GM19035 (cell line): Measurements from ENCODE around the gene KSR2.
"Not testable (repeated sequence)": the region's sequence is repeated elsewhere in the genome, so short reads cannot be mapped to it uniquely, and the experiment has no call there.

Experiments used
- ATAC-seq: cut with Tn5 transposase; IDR thresholded peaks from one replicate; pipeline ENCODE4 v1.9.1; 2021; ENCODE audit not compliant: unreplicated experiment

The KSR2 gene

GRCh38 chr12:117968826-117969659 is at the start of gene KSR2:
KSR2 (minus strand) TSS chr12:117968990; CDS start chr12:117968255, 735 bp downstream.
- ATAC-seq, result peak; percentile 65

GRCh38 chr12:118017926-118018325 is 49.1 kb upstream of the KSR2 start:
- ATAC-seq, result no peak

- peak; percentile 96 for ATAC-seq
These were observed 47.9 kb upstream of the KSR2 start, which contains the start of gene RFC5 for GRCh38 chr12:118016424-118017264. RFC5 (plus strand) TSS chr12:118016703; CDS start chr12:118016828, 125 bp downstream.

GRCh38 chr12:118015944-118016343 is 47.2 kb upstream of the KSR2 start:
- no peak for ATAC-seq

GRCh38 chr12:118015306-118015705 is 46.5 kb upstream of the KSR2 start:
- ATAC-seq, result no peak

- ATAC-seq, result no peak
These were observed 44.5 kb upstream of the KSR2 start for GRCh38 chr12:118013283-118013682.

GRCh38 chr12:118011961-118012360 is 43.2 kb upstream of the KSR2 start:
- no peak for ATAC-seq

- no peak for ATAC-seq
These were observed 42.6 kb upstream of the KSR2 start for GRCh38 chr12:118011377-118011776.

GRCh38 chr12:118010903-118011302 is 42.1 kb upstream of the KSR2 start:
- ATAC-seq, result no peak

- not testable (repeated sequence) for ATAC-seq
These were observed 31.0 kb upstream of the KSR2 start for GRCh38 chr12:117999806-118000205.

GRCh38 chr12:117998719-117999118 is 29.9 kb upstream of the KSR2 start:
- ATAC-seq, result no peak

GRCh38 chr12:117994551-117995438 is 26.0 kb upstream of the KSR2 start:
- no peak for ATAC-seq

GRCh38 chr12:117986705-117987469 is 18.1 kb upstream of the KSR2 start:
- ATAC-seq, result no peak

- no peak for ATAC-seq
These were observed 16.4 kb upstream of the KSR2 start for GRCh38 chr12:117985182-117985581.

- no peak for ATAC-seq
These were observed 12.5 kb upstream of the KSR2 start for GRCh38 chr12:117981267-117981666.

- no peak for ATAC-seq
These were observed 11.8 kb upstream of the KSR2 start for GRCh38 chr12:117980616-117981015.

- no peak for ATAC-seq
These were observed 8.6 kb upstream of the KSR2 start for GRCh38 chr12:117977373-117977772.

- ATAC-seq, result no peak
These were observed 6.2 kb upstream of the KSR2 start for GRCh38 chr12:117975006-117975405.

GRCh38 chr12:117972301-117972700 is 3.5 kb upstream of the KSR2 start:
- ATAC-seq, result no peak

GRCh38 chr12:117970334-117970733 is 1.5 kb upstream of the KSR2 start:
- no peak for ATAC-seq
